ENCODE results near the gene PBX1.
A peak's percentile ranks its signal among the peaks of the same experiment; 100 is the strongest.

Gene PBX1

DNA sequence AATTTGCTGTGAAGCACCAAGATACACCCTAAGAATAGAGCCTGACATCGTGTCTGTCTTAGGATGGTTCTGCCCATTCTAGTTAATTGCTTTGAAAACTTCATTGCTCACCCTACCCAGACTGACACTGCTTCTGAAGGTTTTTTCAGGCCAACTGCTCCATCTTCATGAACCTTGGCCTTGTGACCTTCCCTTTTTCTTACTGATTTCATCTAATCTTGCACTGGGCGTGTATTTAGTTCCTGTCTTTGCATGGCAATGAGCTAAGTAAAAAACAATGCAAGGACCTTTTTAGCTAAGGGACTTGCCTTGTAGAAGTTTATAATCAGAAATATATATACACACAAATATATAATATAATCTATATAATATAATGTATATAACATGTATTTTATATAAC is 108.0 kb downstream of the PBX1 start:
- Histone ChIP-seq H3K27me3 (ENCODE audit: insufficient read depth, low read depth) (no peaks in the 10 kb centered on the region), H3K36me3 (ENCODE audit: insufficient read depth) (no peaks in the 10 kb centered on the region), H3K79me2 (ENCODE audit: insufficient read depth, low read depth) (no peaks in the 10 kb centered on the region), H3K27ac (no peak overlapping the region), H3K9ac (no peak overlapping the region), H3K4me3 (IDR thresholded peaks at IDR 0.05; ENCODE audit: insufficient read depth, low read depth, low read length) (no peak overlapping the region), H3K4me2 (no peak overlapping the region; the same call in 1 of the 2 replicates), H4K20me1 (ENCODE audit: insufficient read depth) (no peaks in the 10 kb centered on the region), H3K4me1 (ENCODE audit: low read depth, poor library complexity, severe bottlenecking) (peaks cover 18% of the 10 kb centered on the region), H2AFZ (ENCODE audit: low read depth) (no peak overlapping the region)
- TF ChIP-seq CTCF (conservative IDR thresholded peaks at IDR 0.05; ENCODE audit: low read depth, low read length) = no peak

DNA sequence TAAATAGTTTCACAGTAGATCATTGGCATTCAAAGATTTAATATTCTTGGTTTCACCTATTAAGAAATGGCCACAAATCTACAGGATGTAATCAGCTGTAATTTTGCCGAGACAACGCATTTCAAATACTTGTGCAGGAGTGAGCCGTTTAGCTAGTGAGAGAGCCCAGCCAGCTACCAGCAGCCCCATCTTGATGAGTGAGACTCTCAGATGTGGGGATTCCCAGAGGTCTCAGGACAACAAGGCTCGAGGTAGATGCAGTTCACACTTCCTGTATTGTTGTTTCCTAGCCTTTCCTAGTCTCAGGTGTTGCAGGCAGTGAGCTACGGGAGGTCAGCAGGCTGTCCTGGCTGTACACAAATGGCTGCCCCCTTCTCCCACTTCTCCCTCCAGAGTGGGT is 108.6 kb downstream of the PBX1 start:
- Histone ChIP-seq H3K27me3 (ENCODE audit: insufficient read depth, low read depth) (no peaks in the 10 kb centered on the region), H3K4me2 (peak overlapping the region; percentile 6), H3K79me2 (ENCODE audit: insufficient read depth, low read depth) (no peaks in the 10 kb centered on the region), H3K4me3 (IDR thresholded peaks at IDR 0.05; ENCODE audit: insufficient read depth, low read depth, low read length) (no peak overlapping the region), H4K20me1 (ENCODE audit: insufficient read depth) (no peaks in the 10 kb centered on the region), H3K4me1 (ENCODE audit: low read depth, poor library complexity, severe bottlenecking) (peaks cover 16% of the 10 kb centered on the region), H3K36me3 (ENCODE audit: insufficient read depth) (no peaks in the 10 kb centered on the region), H3K9ac (no peak overlapping the region), H2AFZ (ENCODE audit: low read depth) (peak overlapping the region; percentile 16), H3K27ac (peak overlapping the region; percentile 1; the same call in 1 of the 2 replicates)
- TF ChIP-seq CTCF (conservative IDR thresholded peaks at IDR 0.05; ENCODE audit: low read depth, low read length) = no peak

GRCh38 chr1:164668491-164669400 is 109.8 kb downstream of the PBX1 start:
- TF ChIP-seq CTCF (conservative IDR thresholded peaks at IDR 0.05; ENCODE audit: low read depth, low read length) = no peak
- Histone ChIP-seq H3K9ac (no peak overlapping the region), H3K4me2 (no peak overlapping the region), H3K79me2 (ENCODE audit: insufficient read depth, low read depth) (no peaks in the 10 kb centered on the region), H3K27ac (no peak overlapping the region), H4K20me1 (ENCODE audit: insufficient read depth) (no peaks in the 10 kb centered on the region), H3K36me3 (ENCODE audit: insufficient read depth) (no peaks in the 10 kb centered on the region), H2AFZ (ENCODE audit: low read depth) (no peak overlapping the region), H3K4me1 (ENCODE audit: low read depth, poor library complexity, severe bottlenecking) (peaks cover 16% of the 10 kb centered on the region), H3K4me3 (IDR thresholded peaks at IDR 0.05; ENCODE audit: insufficient read depth, low read depth, low read length) (no peak overlapping the region), H3K27me3 (ENCODE audit: insufficient read depth, low read depth) (no peaks in the 10 kb centered on the region)

- Histone ChIP-seq H2AFZ (ENCODE audit: low read depth) (no peak overlapping the region), H3K27ac (no peak overlapping the region), H3K79me2 (ENCODE audit: insufficient read depth, low read depth) (no peaks in the 10 kb centered on the region), H3K36me3 (ENCODE audit: insufficient read depth) (no peaks in the 10 kb centered on the region), H3K27me3 (ENCODE audit: insufficient read depth, low read depth) (no peaks in the 10 kb centered on the region), H3K4me3 (IDR thresholded peaks at IDR 0.05; ENCODE audit: insufficient read depth, low read depth, low read length) (no peak overlapping the region), H3K4me2 (no peak overlapping the region), H4K20me1 (ENCODE audit: insufficient read depth) (no peaks in the 10 kb centered on the region), H3K9ac (no peak overlapping the region), H3K4me1 (ENCODE audit: low read depth, poor library complexity, severe bottlenecking) (peaks cover 16% of the 10 kb centered on the region)
- no peak for TF ChIP-seq CTCF (conservative IDR thresholded peaks at IDR 0.05; ENCODE audit: low read depth, low read length)
These were observed 111.0 kb downstream of the PBX1 start for GRCh38 chr1:164670026-164670425.
